ENCODE measurements around the gene FLRT1.
A peak's percentile ranks its signal among the peaks of the same experiment; 100 is the strongest.

FLRT1 gene

GRCh38 chr11:63998558-63999348 is 37.0 kb upstream of the FLRT1 start:
- Histone ChIP-seq H3K4me3 (ENCODE audit: low read length) (peak overlapping the region; percentile 40; the same call in 1 of the 2 replicates), H3K27ac (ENCODE audit: low read length) (no peak overlapping the region), H3K27me3 (ENCODE audit: control insufficient read depth, insufficient read depth, low read length) (no peaks in the 10 kb centered on the region), H3K9me3 (ENCODE audit: control insufficient read depth, insufficient read depth, low read length) (no peaks in the 10 kb centered on the region), H3K36me3 (ENCODE audit: control insufficient read depth, insufficient read depth, low read length) (peaks cover 21% of the 10 kb centered on the region), H3K4me1 (ENCODE audit: control insufficient read depth, insufficient read depth, low read length) (peaks cover 3% of the 10 kb centered on the region)
- no CpG with 5 or more reads among the region's 54 CpGs for WGBS (ENCODE audit: insufficient coverage, insufficient read length)
- no peak for DNase-seq (ENCODE audit: low read depth, low spot score)

DNA sequence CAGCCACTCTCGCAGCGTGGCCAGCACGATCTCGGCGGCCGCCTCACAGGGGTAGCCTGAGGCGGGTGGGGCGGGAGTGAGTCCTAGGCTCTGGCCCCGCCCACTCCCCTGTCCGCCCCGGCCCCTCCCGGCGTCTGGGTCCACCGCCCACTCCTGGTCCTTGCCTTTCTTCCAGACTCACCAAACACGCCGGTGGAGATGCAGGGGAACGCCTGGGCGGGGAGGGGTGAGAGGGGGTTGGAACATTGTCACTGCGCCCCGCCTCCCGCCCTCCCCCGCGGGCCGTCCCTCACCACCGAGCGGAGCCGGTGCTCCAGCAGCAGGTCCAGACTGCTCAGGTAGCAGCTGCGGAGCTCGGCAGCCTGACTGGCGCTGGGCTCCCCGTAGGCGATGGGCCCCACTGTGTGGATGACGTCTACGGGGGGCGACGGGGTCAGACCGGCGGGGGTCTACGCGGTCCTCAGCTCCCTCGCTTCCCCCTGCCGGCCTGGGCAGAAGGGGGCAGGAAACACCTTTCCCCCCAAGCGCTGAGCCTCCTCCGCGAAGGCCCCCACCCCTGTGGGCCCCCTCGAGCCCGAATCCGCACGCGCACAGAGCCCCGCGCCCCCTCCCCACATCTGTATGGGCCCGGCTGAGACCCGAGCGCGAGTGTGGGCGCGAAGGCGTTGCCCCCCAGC is 36.2 kb upstream of the FLRT1 start:
- Histone ChIP-seq H3K9me3 (ENCODE audit: control insufficient read depth, insufficient read depth, low read length) (no peaks in the 10 kb centered on the region), H3K36me3 (ENCODE audit: control insufficient read depth, insufficient read depth, low read length) (peaks cover 21% of the 10 kb centered on the region), H3K27me3 (ENCODE audit: control insufficient read depth, insufficient read depth, low read length) (no peaks in the 10 kb centered on the region), H3K27ac (ENCODE audit: low read length) (no peak overlapping the region), H3K4me1 (ENCODE audit: control insufficient read depth, insufficient read depth, low read length) (peaks cover 3% of the 10 kb centered on the region), H3K4me3 (ENCODE audit: low read length) (peak overlapping the region; percentile 40; the same call in 1 of the 2 replicates)
- no CpG with 5 or more reads among the region's 59 CpGs for WGBS (ENCODE audit: insufficient coverage, insufficient read length)
- no peak for DNase-seq (ENCODE audit: low read depth, low spot score)

GRCh38 chr11:64000026-64000739 is 35.5 kb upstream of the FLRT1 start:
- no peak overlapping the region for H3K27ac ChIP-seq (ENCODE audit: low read length)
- DNase-seq (ENCODE audit: low read depth, low spot score) = no peak
- no peaks in the 10 kb centered on the region for H3K27me3 ChIP-seq (ENCODE audit: control insufficient read depth, insufficient read depth, low read length)
- no peaks in the 10 kb centered on the region for H3K9me3 ChIP-seq (ENCODE audit: control insufficient read depth, insufficient read depth, low read length)
- H3K4me3 ChIP-seq (ENCODE audit: low read length) = peak overlapping the region; percentile 40
- H3K36me3 ChIP-seq (ENCODE audit: control insufficient read depth, insufficient read depth, low read length) = peaks cover 21% of the 10 kb centered on the region
- peaks cover 3% of the 10 kb centered on the region for H3K4me1 ChIP-seq (ENCODE audit: control insufficient read depth, insufficient read depth, low read length)
- WGBS (ENCODE audit: insufficient coverage, insufficient read length) = no CpG with 5 or more reads among the region's 67 CpGs

- peaks cover 5% of the 10 kb centered on the region; the same call in 1 of the 2 replicates for H3K27me3 ChIP-seq (ENCODE audit: control insufficient read depth, insufficient read depth, low read length)
- peaks cover 17% of the 10 kb centered on the region for H3K36me3 ChIP-seq (ENCODE audit: control insufficient read depth, insufficient read depth, low read length)
- no peak overlapping the region for H3K27ac ChIP-seq (ENCODE audit: low read length)
- no peaks in the 10 kb centered on the region for H3K9me3 ChIP-seq (ENCODE audit: control insufficient read depth, insufficient read depth, low read length)
- peaks cover 3% of the 10 kb centered on the region for H3K4me1 ChIP-seq (ENCODE audit: control insufficient read depth, insufficient read depth, low read length)
- no CpG with 5 or more reads among the region's 60 CpGs for WGBS (ENCODE audit: insufficient coverage, insufficient read length)
- DNase-seq (ENCODE audit: low read depth, low spot score) = no peak
- H3K4me3 ChIP-seq (ENCODE audit: low read length) = peak overlapping the region; percentile 14; the same call in 1 of the 2 replicates
These were observed 34.8 kb upstream of the FLRT1 start for GRCh38 chr11:64000740-64001483.

DNA sequence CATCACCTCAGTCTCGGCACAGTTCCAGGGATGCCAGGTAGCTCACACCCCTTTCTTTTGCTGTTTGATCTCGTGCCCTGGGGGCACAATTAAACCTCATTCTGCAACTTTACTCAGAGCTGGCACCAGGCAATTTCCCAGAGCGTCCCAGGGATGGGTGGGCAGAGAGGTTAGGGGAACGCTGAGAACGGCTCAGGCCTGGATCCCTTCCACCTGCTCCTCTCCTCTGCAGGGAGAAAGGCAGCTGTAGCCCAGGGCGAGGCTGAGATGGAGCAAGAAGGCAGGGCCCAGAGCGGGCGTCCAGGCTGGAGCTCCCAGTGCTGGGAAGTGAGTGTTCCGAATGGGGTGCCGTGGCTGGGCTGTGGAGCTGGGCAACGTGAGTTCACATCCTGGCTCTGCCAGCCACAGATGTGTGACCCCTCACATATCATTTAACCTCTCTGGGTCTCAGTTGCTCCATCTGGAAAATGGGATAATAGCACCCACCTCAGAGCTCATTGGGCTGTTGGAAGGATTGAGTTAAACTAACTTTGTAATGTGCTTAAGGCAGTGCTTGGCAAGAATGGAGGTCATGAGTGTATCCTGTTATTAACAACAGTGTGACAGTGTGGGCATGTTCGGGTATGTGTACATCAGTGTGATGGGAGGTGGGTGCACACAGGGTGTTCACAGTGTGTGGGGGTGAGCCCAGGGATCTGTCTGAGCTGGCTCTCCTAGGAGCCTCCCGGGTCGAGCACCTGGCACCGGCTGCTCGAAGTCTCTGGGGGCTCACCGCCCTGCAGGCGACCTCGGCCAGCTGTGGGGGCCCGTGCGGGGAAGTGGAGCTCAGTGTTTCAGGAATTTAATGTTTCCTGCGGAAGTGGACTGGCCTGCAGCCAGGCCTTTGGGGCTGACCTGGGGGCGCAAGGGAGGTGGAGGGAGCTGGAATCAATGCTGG is 34.0 kb upstream of the FLRT1 start:
- no CpG with 5 or more reads among the region's 23 CpGs for WGBS (ENCODE audit: insufficient coverage, insufficient read length)
- Histone ChIP-seq H3K9me3 (ENCODE audit: control insufficient read depth, insufficient read depth, low read length) (no peaks in the 10 kb centered on the region), H3K27ac (ENCODE audit: low read length) (no peak overlapping the region), H3K4me3 (ENCODE audit: low read length) (no peak overlapping the region), H3K4me1 (ENCODE audit: control insufficient read depth, insufficient read depth, low read length) (peaks cover 3% of the 10 kb centered on the region), H3K27me3 (ENCODE audit: control insufficient read depth, insufficient read depth, low read length) (peaks cover 13% of the 10 kb centered on the region), H3K36me3 (ENCODE audit: control insufficient read depth, insufficient read depth, low read length) (peaks cover 8% of the 10 kb centered on the region)
- DNase-seq (ENCODE audit: low read depth, low spot score) = no peak

DNA sequence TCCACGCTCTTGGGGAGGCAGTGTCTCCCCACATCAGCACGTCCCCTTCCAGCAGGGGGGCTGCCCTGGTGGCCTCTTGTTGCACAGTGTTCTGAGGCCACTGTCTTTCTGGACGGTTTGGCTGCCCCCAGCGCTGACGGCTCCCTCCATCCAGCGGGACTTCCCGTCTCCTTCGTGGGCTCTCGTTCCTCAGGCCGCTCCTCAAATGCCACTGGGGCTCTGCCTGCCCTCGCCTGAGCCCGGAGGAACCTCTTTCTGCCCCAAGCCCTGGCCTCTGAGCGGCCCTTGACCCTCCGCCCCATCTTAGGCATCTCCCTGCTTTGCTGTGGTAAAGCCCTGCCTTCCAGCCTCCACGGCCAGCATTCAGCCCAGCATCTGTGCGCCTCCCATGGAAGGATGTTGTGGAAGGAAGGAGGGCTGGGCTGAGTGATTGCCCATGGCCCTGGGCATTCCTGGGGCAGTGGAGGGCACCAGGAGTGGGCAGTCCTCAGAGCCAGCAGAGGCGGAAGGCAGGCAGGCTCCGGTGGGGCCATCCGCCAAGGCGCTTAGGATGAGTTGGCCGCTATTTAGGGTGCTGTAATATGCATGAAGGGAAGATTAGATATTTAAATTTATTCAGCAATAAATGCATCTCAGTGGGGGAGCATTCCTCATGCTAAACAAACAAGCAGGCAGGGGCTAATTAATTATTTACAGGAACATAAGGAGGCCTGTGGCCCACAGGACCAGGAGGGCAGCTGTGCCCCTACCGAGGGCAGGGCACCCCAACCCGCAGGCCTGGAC is 31.7 kb upstream of the FLRT1 start:
- Histone ChIP-seq H3K4me1 (ENCODE audit: control insufficient read depth, insufficient read depth, low read length) (peaks cover 4% of the 10 kb centered on the region; the same call in 1 of the 2 replicates), H3K4me3 (ENCODE audit: low read length) (no peak overlapping the region), H3K27me3 (ENCODE audit: control insufficient read depth, insufficient read depth, low read length) (peaks cover 27% of the 10 kb centered on the region)

GRCh38 chr11:64004590-64004984 is 31.1 kb upstream of the FLRT1 start:
- no peak overlapping the region for H3K27ac ChIP-seq (ENCODE audit: low read length)
- no CpG with 5 or more reads among the region's 4 CpGs for WGBS (ENCODE audit: insufficient coverage, insufficient read length)
- H3K9me3 ChIP-seq (ENCODE audit: control insufficient read depth, insufficient read depth, low read length) = no peaks in the 10 kb centered on the region
- no peak for DNase-seq (ENCODE audit: low read depth, low spot score)
- peaks cover 27% of the 10 kb centered on the region for H3K27me3 ChIP-seq (ENCODE audit: control insufficient read depth, insufficient read depth, low read length)
- no peaks in the 10 kb centered on the region for H3K36me3 ChIP-seq (ENCODE audit: control insufficient read depth, insufficient read depth, low read length)
- peaks cover 4% of the 10 kb centered on the region; the same call in 1 of the 2 replicates for H3K4me1 ChIP-seq (ENCODE audit: control insufficient read depth, insufficient read depth, low read length)
- no peak overlapping the region for H3K4me3 ChIP-seq (ENCODE audit: low read length)

More for the DNA sequence above, 31.7 kb upstream of the FLRT1 start:
- DNase-seq (ENCODE audit: low read depth, low spot score) = no peak
- no peaks in the 10 kb centered on the region for H3K36me3 ChIP-seq (ENCODE audit: control insufficient read depth, insufficient read depth, low read length)
- no CpG with 5 or more reads among the region's 23 CpGs for WGBS (ENCODE audit: insufficient coverage, insufficient read length)
- H3K27ac ChIP-seq (ENCODE audit: low read length) = no peak overlapping the region
- H3K9me3 ChIP-seq (ENCODE audit: control insufficient read depth, insufficient read depth, low read length) = no peaks in the 10 kb centered on the region

DNA sequence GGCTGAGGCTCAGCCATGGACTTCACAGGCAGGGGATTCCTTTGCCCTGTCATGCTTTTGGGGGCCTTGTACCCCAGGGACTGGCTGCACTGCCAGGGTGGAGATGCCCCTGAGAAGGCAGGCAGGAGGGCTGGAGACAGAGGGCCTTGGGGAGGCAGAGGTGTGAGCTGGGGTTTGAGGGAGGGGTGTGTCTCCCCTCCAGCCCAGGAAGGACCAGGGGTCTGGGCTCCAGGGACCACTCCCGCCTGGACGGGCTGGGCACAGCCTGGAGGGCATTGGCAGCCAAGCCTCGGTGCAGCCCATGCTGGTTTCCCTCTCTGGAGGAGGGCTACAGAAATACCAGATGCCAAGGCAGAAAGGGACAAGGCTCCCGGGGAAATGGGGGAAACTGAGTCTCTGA is 30.0 kb upstream of the FLRT1 start:
- no CpG with 5 or more reads among the region's 4 CpGs for WGBS (ENCODE audit: insufficient coverage, insufficient read length)
- no peak overlapping the region for H3K27ac ChIP-seq (ENCODE audit: low read length)
- no peaks in the 10 kb centered on the region; the same call in 1 of the 2 replicates for H3K9me3 ChIP-seq (ENCODE audit: control insufficient read depth, insufficient read depth, low read length)
- H3K27me3 ChIP-seq (ENCODE audit: control insufficient read depth, insufficient read depth, low read length) = peaks cover 27% of the 10 kb centered on the region
- no peak overlapping the region for H3K4me3 ChIP-seq (ENCODE audit: low read length)
- DNase-seq (ENCODE audit: low read depth, low spot score) = no peak
- peaks cover 4% of the 10 kb centered on the region; the same call in 1 of the 2 replicates for H3K4me1 ChIP-seq (ENCODE audit: control insufficient read depth, insufficient read depth, low read length)
- H3K36me3 ChIP-seq (ENCODE audit: control insufficient read depth, insufficient read depth, low read length) = no peaks in the 10 kb centered on the region

DNA sequence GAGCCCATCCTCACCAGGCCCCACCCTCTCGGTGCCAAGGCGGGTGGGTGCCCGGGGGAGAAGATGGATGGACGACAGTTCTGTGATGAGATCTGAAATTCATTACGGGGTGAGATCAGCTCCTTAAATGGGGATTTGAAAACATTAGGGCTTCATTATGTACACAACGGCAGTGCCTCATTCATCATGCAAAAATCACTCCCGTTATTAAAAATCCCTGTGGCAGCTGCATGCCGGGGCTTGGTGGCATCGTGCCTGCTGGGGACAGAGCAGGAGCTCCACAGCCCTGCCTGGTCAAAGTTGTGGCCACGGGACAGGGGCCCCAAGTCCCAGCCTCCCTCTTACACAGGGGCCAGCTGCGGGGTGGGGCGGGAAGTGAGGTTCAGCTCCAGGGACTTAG is 29.3 kb upstream of the FLRT1 start:
- H3K9me3 ChIP-seq (ENCODE audit: control insufficient read depth, insufficient read depth, low read length) = no peaks in the 10 kb centered on the region; the same call in 1 of the 2 replicates
- peaks cover 27% of the 10 kb centered on the region for H3K27me3 ChIP-seq (ENCODE audit: control insufficient read depth, insufficient read depth, low read length)
- no peak overlapping the region for H3K27ac ChIP-seq (ENCODE audit: low read length)
- H3K4me1 ChIP-seq (ENCODE audit: control insufficient read depth, insufficient read depth, low read length) = peaks cover 4% of the 10 kb centered on the region; the same call in 1 of the 2 replicates
- H3K36me3 ChIP-seq (ENCODE audit: control insufficient read depth, insufficient read depth, low read length) = no peaks in the 10 kb centered on the region
- no peak overlapping the region for H3K4me3 ChIP-seq (ENCODE audit: low read length)
- DNase-seq (ENCODE audit: low read depth, low spot score) = no peak
- WGBS (ENCODE audit: insufficient coverage, insufficient read length) = no CpG with 5 or more reads among the region's 12 CpGs

Data from iPS DF 6.9 (cell line).